Kasumi-1 (cell line): Measurements from ENCODE around the gene ITCH.
"Not testable (repeated sequence)": the region's sequence is repeated elsewhere in the genome, so short reads cannot be mapped to it uniquely, and the experiment has no call there.

ENCODE experiments used
- DNase-seq, 2 experiments: peaks; one replicate each; lab custom pipeline; 2025; lab: John Stamatoyannopoulos, UW

The ITCH gene

GRCh38 chr20:34452281-34452982 is 89.4 kb downstream of the ITCH start:
- no peak for DNase-seq

GRCh38 chr20:34458631-34459030 is 95.6 kb downstream of the ITCH start:
- DNase-seq = no peak

- DNase-seq = no peak
Observed at GRCh38 chr20:34459209-34459897, 96.3 kb downstream of the ITCH start.

- DNase-seq = no peak
Observed at GRCh38 chr20:34461779-34462087, 98.7 kb downstream of the ITCH start.

- DNase-seq = no peak
Observed at GRCh38 chr20:34468951-34469350, 105.9 kb downstream of the ITCH start.

- DNase-seq = peak in 1 of 2 experiments; percentile 7
Observed at GRCh38 chr20:34472246-34472925, 109.3 kb downstream of the ITCH start.

GRCh38 chr20:34473262-34473883 is 110.3 kb downstream of the ITCH start:
- peak; percentile 8 to 23 for DNase-seq

- peak; percentile 18 for DNase-seq
Observed at GRCh38 chr20:34475979-34476736, 113.1 kb downstream of the ITCH start.

GRCh38 chr20:34479627-34480026 is 116.6 kb downstream of the ITCH start:
- DNase-seq = no peak

GRCh38 chr20:34482154-34482553 is 119.1 kb downstream of the ITCH start:
- not testable (repeated sequence) for DNase-seq

- not testable (repeated sequence) for DNase-seq
Observed at GRCh38 chr20:34483585-34484220, 120.6 kb downstream of the ITCH start.

- DNase-seq = no peak
Observed at GRCh38 chr20:34485068-34485634, 122.1 kb downstream of the ITCH start.

- no peak for DNase-seq
Observed at GRCh38 chr20:34491226-34491931, 128.3 kb downstream of the ITCH start.

- no peak for DNase-seq
Observed at GRCh38 chr20:34491932-34492509, 128.9 kb downstream of the ITCH start.

- peak in 1 of 2 experiments; percentile 9 for DNase-seq
Observed at GRCh38 chr20:34493646-34494045, 130.6 kb downstream of the ITCH start.

GRCh38 chr20:34495307-34495706 is 132.2 kb downstream of the ITCH start:
- DNase-seq = no peak

GRCh38 chr20:34495916-34496315 is 132.8 kb downstream of the ITCH start:
- DNase-seq = peak; percentile 21 to 43

- DNase-seq = not testable (repeated sequence)
Observed at GRCh38 chr20:34497596-34497995, 134.5 kb downstream of the ITCH start.

GRCh38 chr20:34500823-34501222 is 137.8 kb downstream of the ITCH start:
- no peak for DNase-seq

GRCh38 chr20:34506480-34506879 is 143.4 kb downstream of the ITCH start:
- DNase-seq = no peak
